GM04503 (cell line): Measurements from ENCODE around the gene IQCK.

ENCODE experiments used
- DNase-seq: peaks from one replicate; pipeline ENCODE4 v3.0.0-alpha.2; 2012; ENCODE audit warnings: low read depth

IQCK gene

DNA sequence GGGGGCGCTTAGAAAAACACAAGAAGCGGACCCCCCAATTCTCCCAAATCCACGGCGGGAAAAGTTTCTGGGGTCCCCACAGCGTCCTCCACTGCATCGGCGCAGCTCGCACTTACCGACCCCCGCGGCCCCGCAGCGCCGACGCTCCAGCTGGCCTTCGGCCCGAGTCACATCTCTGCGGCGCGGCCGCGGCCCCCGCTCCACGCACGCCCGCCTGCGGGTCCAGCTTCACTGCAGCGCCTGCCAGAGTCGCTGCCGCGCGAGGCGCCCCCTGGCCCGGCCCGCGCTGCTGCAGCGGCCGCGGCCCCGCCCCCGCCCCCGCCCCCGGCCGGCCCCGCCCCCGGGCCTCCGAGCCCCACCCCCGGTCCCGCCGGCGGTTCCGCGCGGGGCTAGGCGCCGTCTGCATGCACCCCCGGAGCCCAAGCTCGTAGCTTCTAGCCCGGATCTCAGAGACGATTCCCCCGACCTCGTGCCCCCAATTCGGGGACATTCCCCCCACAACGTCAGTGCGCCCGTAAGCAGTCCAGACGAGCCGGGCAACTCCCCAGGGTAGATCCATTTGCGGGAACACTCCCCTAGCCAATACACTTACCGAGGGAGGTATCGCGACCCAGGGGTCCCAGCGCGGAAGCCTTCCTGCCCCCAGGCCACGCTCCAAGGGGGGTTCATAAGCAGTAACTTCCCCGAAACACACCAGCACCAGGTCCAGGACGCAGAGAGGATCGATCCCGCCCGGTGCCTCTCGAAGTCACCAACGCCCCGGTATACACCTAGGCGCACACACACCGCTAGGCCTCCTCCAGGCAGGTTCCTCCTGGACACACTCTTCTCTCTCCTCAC lies 166.8 kb downstream of the IQCK start, which contains the start of gene GPRC5B:
Gene GPRC5B (minus strand): TSS at position 238 of the 840 bp plus-strand sequence. CDS start 12,003 bp downstream, outside the sequence.
- no peak for DNase-seq

DNA sequence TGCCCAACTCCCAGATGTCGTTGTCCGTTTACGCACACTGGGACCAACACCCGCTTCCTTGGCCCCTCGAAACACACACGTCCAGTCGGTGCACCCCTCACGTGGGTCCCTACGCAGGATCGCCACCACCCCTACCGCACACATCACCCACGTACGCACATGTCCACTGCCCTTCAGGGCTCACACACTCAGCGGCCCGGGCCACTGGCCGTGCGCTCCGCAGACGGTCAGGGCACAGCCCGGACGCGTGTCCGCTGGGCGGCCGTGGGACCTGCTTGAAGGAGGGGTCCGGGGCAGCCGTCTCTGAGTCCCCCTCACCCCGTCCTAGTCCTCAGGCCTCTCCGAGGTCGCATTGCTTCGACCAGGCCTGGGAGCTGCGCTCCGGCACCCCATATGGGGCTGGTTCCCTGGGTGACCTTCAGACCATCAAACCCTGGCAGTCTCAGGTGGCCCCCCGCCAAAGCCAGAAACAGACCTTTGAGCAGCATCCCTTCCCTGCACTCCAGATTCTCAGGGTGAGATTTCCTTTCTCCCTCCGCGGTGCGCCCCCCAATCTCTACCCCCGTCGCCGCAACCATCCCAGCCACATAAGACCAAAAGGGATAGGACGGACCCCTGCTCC lies 167.5 kb downstream of the IQCK start:
- DNase-seq, result no peak

DNA sequence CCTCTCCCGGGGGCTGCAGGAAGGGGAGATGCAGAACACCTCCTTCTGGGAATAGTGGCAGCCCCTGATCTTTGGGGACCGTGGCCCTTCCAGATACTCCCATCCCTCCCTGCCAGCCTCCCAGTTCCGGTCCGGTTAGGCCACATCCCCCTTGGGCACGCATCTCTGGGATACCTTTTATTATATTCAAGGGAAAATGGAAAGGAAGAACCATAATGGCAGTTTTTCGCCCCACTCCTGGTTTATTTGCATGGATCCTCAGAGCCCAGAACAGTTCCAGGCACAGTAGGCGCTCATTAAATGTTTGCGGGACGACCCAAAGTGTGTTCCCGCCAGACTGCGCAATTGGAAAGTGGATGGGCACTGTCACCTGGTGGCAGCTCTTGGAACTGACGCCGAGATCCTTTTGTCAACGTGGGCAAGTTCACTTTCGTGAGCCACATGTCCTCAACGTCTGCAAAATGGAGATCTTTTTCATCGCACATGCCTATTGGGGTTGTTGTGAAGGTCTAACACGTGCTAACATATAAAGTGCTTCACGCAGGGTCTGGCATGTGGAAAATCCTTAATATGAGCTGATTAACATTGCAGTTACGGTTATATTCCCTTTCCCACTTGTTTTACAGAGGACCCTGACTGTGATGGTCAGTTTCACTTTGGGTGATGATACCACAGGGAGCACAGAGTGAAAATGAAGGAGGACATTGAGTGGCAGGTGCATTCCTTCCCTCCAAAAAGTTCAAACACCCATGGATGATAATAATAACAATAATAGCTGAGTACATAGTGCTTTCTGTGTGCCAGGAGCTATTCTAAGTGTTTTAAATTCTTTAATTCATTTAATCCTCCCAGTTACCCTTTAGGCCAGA lies 168.2 kb downstream of the IQCK start:
- no peak for DNase-seq

DNA sequence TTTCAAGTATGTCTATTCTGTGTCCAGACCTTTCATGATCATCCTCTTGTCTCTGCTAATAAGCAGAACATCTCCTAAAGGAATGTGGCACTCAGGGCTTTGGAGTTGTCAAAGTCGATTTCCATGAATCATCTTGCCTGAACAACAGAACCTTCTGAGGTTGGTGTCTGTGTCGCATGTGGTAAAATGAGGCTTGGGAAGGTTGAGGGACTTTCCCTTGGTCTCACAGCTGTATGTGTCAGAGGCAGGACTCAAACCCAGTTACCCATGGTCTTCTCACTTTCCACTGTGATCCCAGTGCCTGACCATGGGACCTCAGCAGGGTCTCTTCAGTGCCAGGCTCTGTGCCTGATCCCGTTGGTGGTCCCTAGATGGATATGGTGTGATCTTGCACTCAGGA lies 170.8 kb downstream of the IQCK start:
- no peak for DNase-seq

DNA sequence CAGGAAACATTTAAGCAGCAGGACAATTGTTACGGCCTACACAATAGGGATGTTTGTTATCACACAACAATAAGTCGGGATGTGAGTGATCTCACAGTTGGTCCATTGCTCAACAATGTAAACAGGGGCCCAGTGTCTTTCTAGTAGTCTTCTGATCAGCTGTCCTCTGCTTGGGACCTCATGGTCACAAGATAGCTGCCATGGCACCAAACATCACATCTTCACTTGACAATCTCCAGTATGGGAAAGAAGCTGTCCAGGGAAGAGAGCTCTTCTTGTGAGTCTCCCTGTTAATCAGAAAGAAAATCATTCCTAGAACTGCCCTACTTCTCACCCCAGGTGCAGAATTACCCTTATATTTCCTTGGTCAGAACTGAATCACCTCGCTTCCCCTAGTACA lies 172.8 kb downstream of the IQCK start:
- DNase-seq, result no peak

DNA sequence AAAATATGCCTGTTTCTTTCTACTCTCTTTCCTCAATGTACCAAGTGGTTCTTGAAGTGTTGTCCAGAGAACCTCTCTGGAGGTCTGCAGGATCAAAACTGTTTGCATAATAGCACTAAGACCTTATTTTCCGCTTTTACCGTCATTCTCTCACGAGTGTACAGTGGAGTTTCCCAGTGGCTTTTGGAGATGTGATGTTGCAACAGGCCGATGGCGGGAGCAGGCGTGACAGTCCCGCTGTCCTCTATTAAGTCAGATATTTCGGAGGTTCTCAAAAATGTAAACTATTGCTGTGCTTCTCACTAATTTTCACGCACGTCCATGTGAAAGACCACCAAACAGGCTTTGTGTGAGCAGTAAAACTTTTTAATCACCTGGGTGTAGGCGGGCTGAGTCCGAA lies 174.8 kb downstream of the IQCK start:
- DNase-seq, result no peak

DNA sequence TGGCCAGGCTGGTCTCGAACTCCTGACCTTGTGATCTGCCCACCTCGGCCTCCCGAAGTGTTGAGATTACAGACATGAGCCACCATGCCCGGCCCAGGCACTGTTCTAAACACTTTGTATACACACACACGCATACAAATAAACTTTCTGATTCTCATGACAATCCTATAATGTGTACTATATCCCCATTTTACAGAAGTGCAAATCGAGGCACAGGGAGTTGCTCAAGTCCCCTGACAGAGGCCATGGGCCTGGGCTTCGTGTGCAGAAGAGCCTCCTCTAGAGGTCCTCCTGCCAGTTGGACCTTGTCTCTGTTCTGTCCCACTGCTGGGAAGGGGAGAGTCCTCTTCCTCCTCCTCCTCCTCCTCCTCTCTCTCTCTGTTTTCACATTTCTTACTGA lies 176.5 kb downstream of the IQCK start:
- no peak for DNase-seq

DNA sequence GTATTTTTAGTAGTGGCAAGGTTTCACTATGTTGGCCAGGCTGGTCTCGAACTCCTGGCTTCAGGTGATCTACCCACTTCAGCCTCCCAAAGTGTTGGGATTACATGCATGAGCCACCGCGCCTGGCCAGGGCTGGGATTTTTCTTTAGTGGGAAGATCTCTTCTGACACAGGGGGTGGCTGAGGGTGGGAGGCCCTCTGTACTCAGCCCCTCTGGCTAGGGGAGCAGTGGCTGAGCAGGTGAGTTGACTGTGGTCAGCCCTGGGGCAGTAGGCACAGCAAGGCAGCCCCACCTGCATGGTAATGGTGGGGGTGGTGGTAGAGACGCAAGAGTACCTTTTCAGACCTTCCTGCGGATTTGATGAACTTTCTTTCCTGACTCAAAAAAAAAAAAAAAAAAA lies 178.9 kb downstream of the IQCK start:
- DNase-seq, result no peak

DNA sequence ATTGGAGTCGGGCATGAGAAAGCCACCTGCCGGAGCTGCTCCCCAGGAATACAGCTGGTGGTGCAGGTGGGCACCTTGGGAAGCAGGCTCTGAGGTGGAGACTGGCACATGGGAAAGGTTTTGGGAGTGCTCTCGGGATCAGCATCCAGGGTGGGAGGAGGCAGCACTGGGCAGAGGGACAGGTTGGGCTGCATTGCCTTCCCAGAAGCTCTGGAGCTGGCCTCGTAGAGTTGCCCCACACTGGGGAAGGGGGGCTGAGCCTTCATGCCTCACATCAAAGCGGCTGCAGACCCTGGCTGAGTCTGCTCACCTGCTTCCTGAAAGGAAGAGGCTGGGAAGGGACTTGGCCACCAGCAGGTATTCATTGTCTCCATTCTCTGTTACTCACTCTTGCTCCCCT lies 180.1 kb downstream of the IQCK start:
- no peak for DNase-seq

DNA sequence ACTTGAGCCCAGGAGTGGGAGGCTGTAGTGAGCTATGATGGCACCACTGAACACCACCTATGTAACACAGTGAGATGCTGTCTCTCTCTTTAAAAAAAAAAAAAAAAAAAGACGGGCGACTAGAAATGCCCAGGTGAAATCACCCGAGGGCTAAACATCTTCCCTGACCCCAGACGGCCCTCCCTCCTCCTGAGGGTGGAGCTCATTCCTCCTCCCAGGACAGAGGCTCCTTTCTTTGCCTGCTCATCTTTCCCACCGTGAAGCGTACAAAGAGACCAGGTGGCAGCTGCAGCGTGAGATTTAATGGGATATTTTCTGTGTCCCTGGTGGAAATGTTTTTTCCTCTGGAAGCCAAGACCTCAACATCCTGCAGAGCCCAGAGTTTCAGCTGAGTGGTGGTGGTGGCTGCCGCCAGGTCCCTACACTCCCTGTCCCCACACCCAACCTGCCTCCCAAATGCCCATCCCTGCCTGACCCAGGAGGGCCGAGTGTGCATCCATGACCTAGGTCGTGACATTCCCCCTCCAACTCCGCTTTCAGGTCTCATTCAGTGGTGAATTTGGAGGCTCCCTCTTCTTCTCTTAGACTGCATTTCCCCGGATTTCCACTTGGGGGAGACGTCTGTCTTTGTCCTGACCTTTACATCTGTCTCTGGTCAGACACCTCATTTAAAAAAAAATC lies 181.0 kb downstream of the IQCK start:
- DNase-seq, result no peak

DNA sequence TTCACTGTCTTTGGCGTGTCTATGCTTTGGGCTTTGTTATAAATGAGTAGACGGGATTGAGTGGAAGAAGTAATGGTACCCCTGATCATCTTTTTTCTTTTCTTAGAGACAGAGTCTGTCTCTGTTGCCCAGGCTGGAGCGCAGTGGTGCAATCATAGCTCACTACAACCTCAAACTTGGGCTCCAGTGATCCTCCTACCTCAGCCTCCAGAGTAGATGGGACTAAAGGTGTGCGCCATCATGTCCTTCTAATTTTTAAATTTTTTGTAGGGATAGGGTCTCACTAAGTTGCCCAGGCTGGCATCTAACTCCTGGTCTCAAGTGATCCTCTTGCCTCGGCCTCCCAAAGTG lies 181.5 kb downstream of the IQCK start:
- DNase-seq, result no peak

DNA sequence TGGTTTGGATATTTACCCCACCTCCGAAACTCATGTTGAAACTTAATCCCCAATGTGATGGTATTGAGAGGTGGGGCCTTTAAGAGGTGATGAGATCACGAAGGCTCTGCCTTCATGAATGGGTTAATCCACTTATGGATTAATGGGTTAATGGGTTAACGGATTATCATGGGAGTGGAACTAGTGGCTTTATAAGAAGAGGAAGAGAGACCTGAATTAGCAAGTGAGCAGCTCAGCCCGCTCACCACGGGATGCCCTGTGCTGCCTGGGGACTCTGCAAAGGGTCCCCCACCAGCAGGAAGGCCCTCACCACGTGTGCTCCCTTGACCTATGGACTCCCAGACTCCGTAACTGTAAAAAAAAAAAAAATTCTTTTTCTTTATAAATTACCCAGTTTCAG lies 183.1 kb downstream of the IQCK start:
- DNase-seq, result no peak

DNA sequence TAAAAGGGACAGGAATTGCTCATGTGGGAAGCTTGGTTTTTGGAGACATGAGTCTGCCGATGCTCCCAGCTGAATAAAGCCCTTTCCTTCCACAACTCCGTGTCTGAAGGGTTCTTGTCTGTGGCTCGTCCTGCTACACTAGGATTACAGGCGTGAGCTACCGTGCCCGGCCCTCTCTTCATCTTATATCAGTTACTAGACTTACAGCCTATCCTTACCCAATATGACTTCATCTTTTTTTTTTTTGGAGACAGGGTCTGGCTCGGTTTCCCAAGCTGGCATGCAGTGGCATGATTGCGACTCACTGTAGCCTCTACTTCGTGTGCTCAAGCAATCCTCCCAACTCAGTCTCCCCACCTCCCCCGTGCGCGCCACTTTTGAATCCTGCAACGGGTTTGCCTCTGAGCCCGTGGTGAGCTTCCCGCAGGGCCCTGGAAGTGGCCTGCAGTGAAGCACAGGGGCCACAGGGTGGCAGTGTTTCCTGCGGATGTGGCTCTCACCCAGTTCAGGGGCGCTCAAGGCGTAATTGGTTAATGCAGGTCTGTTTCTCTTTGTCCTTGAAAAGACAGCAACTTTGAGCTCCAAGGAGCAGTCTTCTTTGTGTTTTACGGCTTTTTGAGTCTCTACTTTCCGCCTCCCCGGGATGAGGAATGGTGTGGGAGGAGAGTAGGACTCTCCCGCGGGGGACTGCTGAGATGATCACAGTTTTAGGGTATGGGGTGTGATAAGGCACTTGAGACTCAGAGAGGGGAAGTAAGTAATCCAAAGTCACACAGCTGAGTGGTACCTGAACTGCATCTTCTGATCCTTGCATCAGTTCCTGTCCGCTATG lies 189.3 kb downstream of the IQCK start:
- no peak for DNase-seq
